Endothelial cell of umbilical vein (primary cell): ENCODE measurements around the gene OSGEPL1. TPM values are rescaled to one million over a fixed set of nuclear protein-coding genes. Genes with fewer than 3 reads are reported as not detected.

Experiments
- BruUV-seq: library from RNA; stranded (reverse); fragments of 400-500 nt; replicated peaks from 2 replicates; lab custom pipeline; 2021; lab: Mats Ljungman, UMichigan
- CTCF ChIA-PET: fragments of 300-600, 350-600 bp; sonication (Branson Sonifier 250); formaldehyde crosslinking; loops from one replicate; lab custom pipeline; 2021; ENCODE audit warnings: antibody characterized with exemption, inconsistent platforms; lab: Charles Lee
- POLR2A ChIA-PET: fragments of 300-600, 350-600 bp; sonication (Branson Sonifier 250); formaldehyde crosslinking; loops from one replicate; lab custom pipeline; 2021; ENCODE audit warnings: antibody characterized with exemption, inconsistent platforms; lab: Charles Lee
- DNase-seq: peaks from one replicate; pipeline ENCODE4 v3.0.0-alpha.2; 2011; ENCODE audit warnings: low read depth, low spot score
- FAIRE-seq: peaks from 2 replicates; lab custom pipeline; 2011; peaks lifted over from hg19 to GRCh38; lab: Jason Lieb, UNC
- H2AFZ ChIP-seq: 2 replicates; pipeline ENCODE4 v1.6.0; 2012; ENCODE audit warnings: low read depth, low read length, control low read depth, inconsistent platforms
- H3K27ac ChIP-seq: 2 replicates; pipeline ENCODE4 v1.5.1; 2011; ENCODE audit warnings: low read depth, mild to moderate bottlenecking, control low read depth, low read length, moderate library complexity; ENCODE audit not compliant: insufficient read depth
- H3K27me3 ChIP-seq, 2 experiments: 2 replicates each; pipeline versions ENCODE4 v1.6.0 to v1.6.1; 2011; ENCODE audit warnings: low read length in 2 of 2, mixed read lengths in 1 of 2; ENCODE audit not compliant: control insufficient read depth in 2 of 2, insufficient read depth in 2 of 2
- H3K36me3 ChIP-seq, 2 experiments: 2 replicates in 1 of 2; 3 replicates in 1 of 2; pipeline ENCODE4 v1.5.1; 2011; ENCODE audit warnings: low read length in 2 of 2, mild to moderate bottlenecking in 1 of 2, moderate library complexity in 1 of 2; ENCODE audit not compliant: control insufficient read depth in 2 of 2, insufficient read depth in 2 of 2; ENCODE audit errors: extremely low read depth in 1 of 2
- H3K4me1 ChIP-seq: 3 replicates; pipeline ENCODE4 v1.5.1; 2011; ENCODE audit warnings: mild to moderate bottlenecking, low read length; ENCODE audit not compliant: control insufficient read depth, insufficient read depth; ENCODE audit errors: extremely low read depth
- H3K4me2 ChIP-seq: 2 replicates; pipeline ENCODE4 v1.6.1; 2011; ENCODE audit warnings: low read length, control low read depth, mixed read lengths; ENCODE audit not compliant: insufficient read depth
- H3K4me3 ChIP-seq, 3 experiments: fragments of 200-600 bp in 1 of 3; sonication (generic), shearing (Covaris generic) in 1 of 3; replicated peaks in 1 of 3; 2 replicates each; pipeline ENCODE4 v1.5.1; 2011 to 2016; ENCODE audit warnings: control low read depth in 3 of 3, low read length in 3 of 3, mild to moderate bottlenecking in 2 of 3, inconsistent platforms in 1 of 3, low read depth in 1 of 3, moderate library complexity in 1 of 3; ENCODE audit not compliant: insufficient read depth in 1 of 3
- H3K79me2 ChIP-seq: 2 replicates; pipeline ENCODE4 v1.6.0; 2012; ENCODE audit warnings: low read length, inconsistent platforms; ENCODE audit not compliant: control insufficient read depth, insufficient read depth
- H3K9ac ChIP-seq: replicated peaks from 2 replicates; pipeline ENCODE3; 2011; ENCODE audit warnings: low read length, control low read depth; ENCODE audit not compliant: insufficient read depth; ENCODE audit errors: extremely low read depth
- H3K9me1 ChIP-seq: replicated peaks from 3 replicates; pipeline ENCODE4 v1.6.0; 2011; ENCODE audit warnings: mild to moderate bottlenecking, low read length; ENCODE audit not compliant: control insufficient read depth, insufficient read depth; ENCODE audit errors: extremely low read depth
- H3K9me3 ChIP-seq: replicated peaks from 2 replicates; pipeline ENCODE4 v1.5.1; 2012; ENCODE audit warnings: low read length, inconsistent platforms; ENCODE audit not compliant: control insufficient read depth, insufficient read depth
- H4K20me1 ChIP-seq: replicated peaks from 2 replicates; pipeline ENCODE3; 2011; ENCODE audit warnings: mild to moderate bottlenecking, low read length; ENCODE audit not compliant: control insufficient read depth, insufficient read depth; ENCODE audit errors: extremely low read depth
- CTCF ChIP-seq, 2 donors: IDR thresholded peaks; 1 replicate in 1 of 2; 2 replicates in 1 of 2; pipeline ENCODE4 v1.5.1; 2011; ENCODE audit warnings: low read length in 2 of 2, mild to moderate bottlenecking in 2 of 2, moderate library complexity in 2 of 2, control low read depth in 1 of 2, inconsistent platforms in 1 of 2, low read depth in 1 of 2; ENCODE audit not compliant: insufficient read depth in 1 of 2; ENCODE audit errors: extremely low read depth in 1 of 2
- EZH2 ChIP-seq: IDR thresholded peaks from 2 replicates; pipeline ENCODE4 v1.6.1; 2012; ENCODE audit warnings: borderline replicate concordance, low read depth, mild to moderate bottlenecking, moderate library complexity, low read length, inconsistent platforms; ENCODE audit not compliant: severe bottlenecking
- FOS ChIP-seq: IDR thresholded peaks from 2 replicates; pipeline ENCODE4 v1.6.1; 2011; ENCODE audit warnings: mild to moderate bottlenecking, low read length, moderate library complexity, borderline replicate concordance; ENCODE audit not compliant: insufficient read depth
- GATA2 ChIP-seq: IDR thresholded peaks from 2 replicates; pipeline ENCODE4 v1.7.0; 2011; ENCODE audit warnings: low read depth, mild to moderate bottlenecking, moderate library complexity, mixed read lengths, low read length; ENCODE audit not compliant: insufficient read length, insufficient read depth
- MYC ChIP-seq: IDR thresholded peaks from one replicate; pipeline ENCODE4 v1.6.1; 2011; ENCODE audit warnings: mild to moderate bottlenecking, low read depth, low read length
- POLR2A ChIP-seq: IDR thresholded peaks from 2 replicates; pipeline ENCODE4 v1.6.1; 2012; ENCODE audit warnings: low read depth, mild to moderate bottlenecking, control low read depth, low read length
- POLR2AphosphoS5 ChIP-seq: IDR thresholded peaks from 2 replicates; pipeline ENCODE4 v1.6.1; 2012; ENCODE audit warnings: low read depth, mild to moderate bottlenecking, control low read depth, low read length, moderate library complexity; ENCODE audit not compliant: insufficient read depth
- dilution Hi-C: fragments of 300-500 bp; cut with MboI; formaldehyde crosslinking; loops from one replicate; pipeline ENCODE4 v1.15.0; 2019; ENCODE audit warnings: low sequenced_read_pairs; ENCODE audit not compliant: extremely low pct_ligation_motif_present
- intact Hi-C: fragments of 100-400 bp; cut with micrococcal nuclease; formaldehyde crosslinking; loops from one replicate; pipeline ENCODE4 v1.10.0; 2022
- polyA plus RNA-seq, 4 experiments: library from polyadenylated mRNA; depleted of rRNA in 3 of 4; stranded (reverse) in 3 of 4; unstranded in 1 of 4; fragments of >200 nt; gene quantifications; 2 replicates each; pipeline versions ENCODE4 v1.2.1 to v1.2.3, GENCODE V29; 2011 to 2012; ENCODE audit warnings: missing spikeins in 1 of 4
- total RNA-seq: library from RNA; stranded (reverse); gene quantifications from 2 replicates; pipeline ENCODE4 v1.2.3, GENCODE V29; 2021

The OSGEPL1 gene
- total and polyA plus RNA-seq, 2 donors (not counting 3 experiments of a cell fraction or from before 2014, with no cell fraction given) = 2.7 to 5.9 TPM

DNA sequence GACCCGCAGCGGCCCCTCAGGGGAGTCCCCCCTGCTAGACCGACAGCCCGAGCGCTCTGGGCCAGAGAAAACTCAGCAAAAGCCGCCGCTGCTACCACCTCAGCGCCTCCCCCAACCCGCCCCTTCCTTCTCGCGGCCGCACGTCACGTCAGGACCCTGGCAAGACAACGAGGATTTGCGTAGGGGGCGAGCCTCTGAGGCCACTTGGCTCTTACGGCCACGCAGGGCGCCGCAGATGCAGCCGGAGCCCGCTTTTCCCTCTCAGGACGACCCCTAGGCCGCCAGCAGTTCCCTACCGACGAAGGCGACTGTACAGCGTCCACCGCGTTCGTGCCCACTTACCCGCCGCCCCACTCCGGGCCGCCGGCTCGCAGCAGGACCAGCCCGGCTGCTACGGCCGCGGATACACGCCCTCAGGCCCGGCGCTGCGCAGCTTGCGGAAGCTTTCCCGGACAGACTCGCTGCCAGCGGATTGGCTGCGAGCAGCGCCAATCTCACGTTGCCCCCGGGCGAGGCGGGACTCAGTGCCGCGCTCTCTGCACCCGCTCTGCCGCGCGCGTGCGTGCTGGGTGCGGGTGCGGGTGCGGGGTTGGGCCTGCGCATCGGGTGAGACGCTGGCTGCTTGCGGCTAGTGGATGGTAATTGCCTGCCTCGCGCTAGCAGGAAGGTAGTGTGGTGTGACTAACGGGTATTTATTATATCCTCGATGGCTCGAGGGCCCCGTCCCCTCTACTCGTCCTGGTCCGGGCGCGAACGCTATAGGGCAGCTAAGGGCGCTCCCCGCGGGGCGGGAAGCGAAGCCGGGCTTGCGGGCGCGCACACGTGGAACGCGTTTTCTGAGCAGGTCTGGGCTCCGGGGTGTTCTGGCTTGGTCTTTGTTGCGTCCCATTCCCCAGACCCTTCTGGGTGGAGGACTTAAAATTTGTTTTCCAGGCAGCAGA, 21.6 kb upstream of the OSGEPL1 start, which contains the start of the genes ORMDL1 and PMS1:
Gene ORMDL1 (minus strand): TSS at position 413 of the 941 bp plus-strand sequence. CDS start 1,744 bp downstream, outside the sequence.
Gene PMS1 (plus strand): TSS at position 524 of the 941 bp plus-strand sequence. CDS start 7,360 bp downstream, outside the sequence.
- FAIRE-seq (peak; percentile 76), DNase-seq (peak; percentile 98)
- Histone ChIP-seq H3K36me3 (peaks cover 2 to 3% of the 10 kb centered on the region in 2 experiments), H3K27me3 (no peaks in the 10 kb centered on the region), H3K9ac (peak within 1 kb of the TSS; percentile 86), H3K4me1 (peaks cover 16% of the 10 kb centered on the region), H4K20me1 (no peaks in the 10 kb centered on the region), H3K27ac (peak within 1 kb of the TSS; percentile 71), H2AFZ (peak within 1 kb of the TSS; percentile 86), H3K79me2 (peaks cover 65% of the 10 kb centered on the region), H3K4me2 (peak within 1 kb of the TSS; percentile 97), H3K4me3 (peak within 1 kb of the TSS; percentile 73 to 95 (median 87)), H3K9me1 (no peaks in the 10 kb centered on the region), H3K9me3 (no peaks in the 10 kb centered on the region)
- no TSS peak for BruUV-seq
- ChIA-PET POLR2A (no interaction called here), CTCF (interaction anchor here (1.2 to 2.3 kb wide), 4 partner anchors 14 to 536 kb away, joined by 3 to 10 read pairs (median 5); partner anchors contain the start of genes ASNSD1 and HIBCH)
- intact Hi-C loops (loop anchor here (1.0 kb wide), 4 partner anchors 21 to 535 kb away; partner anchors contain the start of genes ANKAR, ASNSD1 and HIBCH), dilution Hi-C loops (no loop called here)
- TF ChIP-seq FOS (peak; percentile 71), POLR2A (peak; percentile 92), POLR2AphosphoS5 (peak; percentile 97), CTCF (IDR thresholded peaks at IDR 0.05; ENCODE audit: extremely low read depth in 1 of 2, insufficient read depth in 1 of 2, low read depth in 1 of 2, low read length in 2 of 2) (no peak), GATA2 (no peak), MYC (peak; percentile 45), EZH2 (no peak)
